GM19455 (cell line): ENCODE measurements around the gene FLRT1.

Experiments used
- ATAC-seq: cut with Tn5 transposase; IDR thresholded peaks from one replicate; pipeline ENCODE4 v1.9.1; 2021; ENCODE audit not compliant: unreplicated experiment

Gene FLRT1

DNA sequence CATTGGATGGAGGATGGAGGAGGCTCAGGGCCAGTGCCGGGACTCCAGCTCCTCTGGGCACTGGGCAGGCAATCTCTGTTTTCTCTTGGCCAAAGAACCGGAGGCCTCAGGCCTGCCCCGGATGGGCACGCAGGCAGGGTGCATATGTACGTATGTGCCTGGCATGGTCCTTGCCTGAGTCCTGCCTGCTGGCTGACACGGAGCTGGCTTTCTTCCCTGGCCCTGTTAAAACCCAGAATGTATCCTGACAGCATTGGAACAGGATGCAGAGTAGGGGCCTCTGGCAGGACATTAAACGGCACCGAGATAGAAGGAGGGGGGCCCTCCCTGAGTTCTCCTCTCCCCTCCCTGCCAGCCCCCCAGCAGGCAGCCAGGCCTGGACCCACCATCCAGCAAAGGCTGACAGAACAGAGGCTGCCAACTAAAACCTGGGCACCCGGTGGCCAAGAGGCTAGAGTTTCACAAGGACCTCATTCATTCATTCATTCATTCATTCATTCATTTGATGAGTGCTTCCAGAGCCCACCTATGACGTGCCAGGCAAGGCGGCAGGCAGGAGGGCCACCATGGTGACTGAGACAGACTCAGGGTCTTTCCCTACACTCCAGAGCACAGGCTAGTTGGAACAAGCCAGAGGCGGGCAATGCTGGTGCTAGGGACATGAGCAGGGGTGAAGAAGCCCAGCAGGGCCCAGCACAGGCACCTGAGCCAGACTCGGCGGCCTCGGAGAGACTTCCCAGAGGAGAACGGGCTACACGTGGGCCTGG lies 28.8 kb downstream of the FLRT1 start:
- ATAC-seq = no peak

DNA sequence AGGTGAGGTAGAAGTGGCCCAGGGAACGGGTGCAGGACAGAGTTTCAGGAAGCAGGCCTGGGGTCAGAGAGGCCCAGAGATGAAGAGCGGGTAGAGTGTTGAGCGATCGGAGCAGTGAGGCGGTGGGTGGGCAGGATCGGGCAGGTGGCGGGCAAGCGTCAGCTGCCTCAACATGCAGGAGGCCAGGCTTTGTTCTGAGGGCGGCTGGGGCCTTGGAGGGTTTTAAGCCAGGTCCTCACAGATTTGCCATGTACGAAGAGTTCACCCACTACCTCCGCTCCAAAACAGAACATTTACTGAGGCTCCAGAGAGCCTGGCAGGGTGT lies 29.4 kb downstream of the FLRT1 start:
- ATAC-seq = no peak

DNA sequence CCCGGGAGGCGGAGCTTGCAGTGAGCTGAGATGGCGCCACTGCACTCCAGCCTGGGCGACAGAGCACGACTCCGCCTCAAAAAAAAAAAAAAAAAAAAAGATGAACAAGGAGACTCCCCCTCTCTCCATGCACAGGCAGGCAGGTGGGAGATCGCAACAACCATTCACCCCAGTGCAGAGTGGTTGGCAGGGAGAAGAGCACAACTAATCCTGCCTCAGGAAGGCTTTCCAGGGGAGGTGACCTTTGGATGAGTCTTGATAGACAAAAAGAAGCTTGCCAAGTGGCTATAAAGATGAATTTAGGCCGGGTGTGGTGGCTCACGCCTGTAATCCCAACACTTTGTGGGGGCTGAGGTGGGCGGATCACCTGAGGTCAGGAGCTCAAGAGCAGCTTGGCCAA lies 30.0 kb downstream of the FLRT1 start:
- ATAC-seq = no peak

DNA sequence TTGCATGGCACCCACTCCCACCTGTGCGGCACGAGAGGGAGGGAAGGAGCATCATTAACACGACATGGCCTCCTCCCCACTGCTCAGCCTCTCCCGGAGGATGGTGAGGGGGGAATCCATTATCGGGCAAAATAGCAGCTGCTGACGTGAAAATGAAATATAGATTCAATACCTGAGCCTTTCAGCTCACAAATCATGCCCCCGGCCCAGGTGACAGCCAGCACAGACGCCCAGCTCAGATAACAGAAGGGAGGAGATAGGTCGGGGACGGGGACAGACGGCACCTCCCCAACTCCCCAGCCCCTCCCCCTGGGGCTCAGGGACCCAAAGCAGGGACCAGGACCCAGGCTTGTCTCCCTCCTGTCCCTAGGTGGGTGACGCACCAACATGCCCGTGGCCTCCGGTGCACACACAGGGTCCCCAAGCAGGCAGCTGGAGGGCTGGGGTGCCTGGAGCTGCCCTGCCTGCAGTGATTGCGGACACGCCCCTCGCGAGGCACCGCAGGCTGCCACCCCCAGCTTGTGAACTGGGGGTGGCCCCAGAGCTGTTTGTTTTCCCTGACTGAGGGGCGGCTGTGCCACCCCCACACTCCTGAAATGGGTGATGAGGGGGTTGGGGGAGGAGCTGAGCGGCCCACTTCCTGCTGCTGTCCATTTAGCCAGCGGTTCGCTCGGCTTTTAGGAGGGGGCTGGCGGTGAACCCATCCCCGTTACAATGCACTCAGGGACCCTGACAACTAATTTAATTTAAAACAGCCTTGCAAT lies 31.7 kb downstream of the FLRT1 start:
- no peak for ATAC-seq

DNA sequence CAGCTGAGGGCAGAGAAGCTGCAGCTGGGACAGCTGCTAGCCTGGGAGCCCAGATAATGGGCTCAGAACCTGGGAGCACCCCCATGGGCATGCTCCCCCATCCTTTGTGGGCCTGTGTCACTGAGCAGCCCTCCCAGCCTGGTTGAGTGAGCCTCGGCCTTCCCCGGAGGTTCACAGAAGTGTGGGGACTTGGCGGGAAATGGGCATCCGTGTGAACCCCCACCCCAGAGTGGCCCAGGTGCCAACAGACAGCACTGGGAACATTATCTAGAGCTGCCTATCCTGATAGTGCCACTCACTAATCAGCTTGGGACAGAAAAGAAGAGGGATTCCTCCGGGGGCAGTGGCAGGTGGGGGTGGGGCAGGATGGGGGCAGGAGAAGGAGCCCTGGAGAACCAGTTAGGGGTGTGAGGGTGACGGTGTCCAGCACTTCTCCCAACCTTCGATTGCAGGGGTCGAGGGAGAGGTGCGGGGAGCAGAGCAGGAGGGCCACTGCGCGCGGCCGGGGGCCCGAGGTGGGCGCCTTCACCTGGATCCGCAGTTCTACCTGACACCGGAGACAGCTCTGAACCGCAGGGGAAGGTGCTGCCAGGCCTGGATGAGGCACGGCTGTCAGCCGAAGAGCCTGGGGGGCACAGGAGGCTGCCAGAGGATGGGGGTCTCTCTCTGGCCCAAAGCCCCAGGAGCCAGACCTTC lies 33.1 kb downstream of the FLRT1 start:
- no peak for ATAC-seq

DNA sequence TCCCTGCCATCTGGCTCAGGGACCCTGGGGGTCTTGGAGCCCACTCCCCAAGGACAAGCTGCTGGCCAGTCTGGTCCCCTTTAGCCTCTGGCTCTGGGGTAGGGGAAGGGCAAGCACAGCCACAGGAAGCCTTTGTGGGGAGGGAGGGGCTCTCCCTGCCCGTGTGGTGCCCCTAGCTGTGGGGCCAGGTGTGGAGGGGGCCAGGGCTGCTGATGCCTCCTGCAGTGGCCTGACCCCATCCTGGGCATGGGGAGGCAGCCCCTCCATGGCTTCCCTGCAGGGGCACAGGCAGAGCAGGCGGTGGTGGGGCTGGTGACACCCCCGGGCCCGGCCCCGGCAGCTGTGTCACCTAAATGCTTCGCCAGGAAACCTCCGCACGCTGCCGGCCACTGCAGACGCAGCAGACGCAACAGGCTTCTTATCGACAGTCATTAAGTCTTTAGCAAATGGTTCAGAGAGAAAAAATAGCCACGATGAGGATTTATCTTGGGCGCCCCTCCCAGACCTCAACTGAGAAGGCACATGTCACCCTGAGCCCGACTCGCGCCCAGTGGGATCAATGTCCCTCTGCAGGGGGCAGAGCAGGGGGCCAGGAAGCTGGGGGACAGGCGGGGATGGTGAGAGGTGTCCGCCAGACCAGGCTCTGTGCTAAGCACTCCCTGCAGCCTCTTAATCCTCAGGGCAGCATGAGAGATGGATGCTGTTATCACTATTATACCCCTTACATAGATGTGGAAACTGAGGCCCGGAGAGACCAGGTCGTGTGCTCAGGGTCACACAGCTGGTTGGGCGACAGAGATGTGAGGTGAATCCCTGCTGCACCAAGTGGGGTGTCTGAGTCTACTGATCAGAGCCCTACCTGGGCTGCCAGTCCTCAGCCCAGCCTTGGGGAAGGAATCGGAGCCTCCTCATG lies 33.9 kb downstream of the FLRT1 start:
- ATAC-seq = no peak

DNA sequence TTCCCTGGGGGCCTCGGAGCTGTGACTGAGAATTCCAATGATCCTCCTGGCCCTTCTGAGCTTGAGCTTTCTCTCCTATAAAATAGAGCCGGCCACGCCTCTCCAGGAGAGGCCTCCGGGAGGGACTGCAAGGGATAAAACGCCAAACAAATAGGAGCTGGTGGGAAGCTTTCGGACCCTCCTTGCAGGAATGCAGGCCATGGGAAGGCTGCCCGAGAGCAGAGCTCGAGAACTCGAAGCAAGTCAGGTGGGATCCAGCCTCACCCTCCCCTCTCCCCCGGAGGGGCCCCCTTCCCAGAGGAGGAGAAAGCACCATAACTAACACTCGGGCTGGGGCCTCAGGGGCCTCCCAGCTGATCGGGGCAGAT lies 34.6 kb downstream of the FLRT1 start:
- ATAC-seq = no peak

DNA sequence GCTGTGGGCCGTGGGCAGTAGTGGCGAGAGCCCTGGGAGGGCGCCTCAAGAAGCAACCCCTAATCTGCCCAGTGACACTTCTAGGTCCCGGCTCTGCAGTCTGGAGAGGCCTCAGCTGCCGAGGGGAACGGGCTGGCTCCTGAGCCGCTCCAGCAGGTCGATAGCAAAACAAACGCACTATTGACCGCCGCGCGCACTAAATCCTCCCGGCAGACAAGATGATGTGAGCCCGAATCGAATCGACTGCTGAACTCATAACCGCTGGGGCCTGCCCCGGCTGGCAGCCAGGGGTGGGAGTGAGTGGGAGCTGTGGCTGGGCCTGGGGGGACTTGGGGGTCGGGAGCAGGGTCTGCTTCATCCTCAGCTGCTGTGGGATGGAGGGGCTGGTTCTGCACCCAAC lies 36.1 kb downstream of the FLRT1 start:
- ATAC-seq = no peak

DNA sequence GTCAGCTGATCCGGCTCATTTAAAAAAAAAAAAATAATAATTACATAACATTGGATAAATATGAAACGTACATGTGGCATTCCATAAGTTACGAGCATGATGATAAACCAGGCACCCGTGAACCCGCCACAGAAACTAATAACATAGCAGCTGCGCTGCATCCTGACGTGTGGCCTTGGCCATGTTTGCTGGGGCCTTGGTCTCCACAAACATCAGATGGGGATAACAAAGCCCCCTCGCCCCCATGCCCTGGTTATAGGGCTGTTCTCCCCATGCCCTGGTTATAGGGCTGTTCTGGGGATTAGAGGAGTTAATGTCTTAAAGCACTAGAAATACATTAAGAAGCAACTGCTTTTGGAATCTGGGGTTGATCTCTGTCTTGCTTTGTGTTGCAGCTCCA lies 36.7 kb downstream of the FLRT1 start:
- no peak for ATAC-seq

DNA sequence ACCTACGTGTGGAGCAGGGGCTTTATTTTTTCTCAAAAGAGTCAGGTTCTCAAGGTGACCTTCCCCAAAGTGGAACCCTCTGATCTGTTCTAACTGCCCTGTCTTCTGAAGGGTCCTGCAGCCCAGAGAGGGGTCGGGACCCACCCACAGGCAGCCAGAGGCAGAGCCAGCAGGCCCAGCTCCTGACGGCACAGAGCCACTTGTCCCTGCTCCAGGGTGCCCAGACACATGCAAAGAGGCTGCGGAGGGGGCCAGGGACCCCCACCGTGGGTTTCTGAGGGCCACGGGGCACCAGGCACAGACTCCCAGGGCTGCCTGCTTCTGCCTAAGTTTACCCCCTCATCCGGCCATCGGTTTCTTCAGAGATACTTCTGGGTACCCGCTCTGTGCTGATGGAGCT lies 37.1 kb downstream of the FLRT1 start:
- ATAC-seq = no peak

DNA sequence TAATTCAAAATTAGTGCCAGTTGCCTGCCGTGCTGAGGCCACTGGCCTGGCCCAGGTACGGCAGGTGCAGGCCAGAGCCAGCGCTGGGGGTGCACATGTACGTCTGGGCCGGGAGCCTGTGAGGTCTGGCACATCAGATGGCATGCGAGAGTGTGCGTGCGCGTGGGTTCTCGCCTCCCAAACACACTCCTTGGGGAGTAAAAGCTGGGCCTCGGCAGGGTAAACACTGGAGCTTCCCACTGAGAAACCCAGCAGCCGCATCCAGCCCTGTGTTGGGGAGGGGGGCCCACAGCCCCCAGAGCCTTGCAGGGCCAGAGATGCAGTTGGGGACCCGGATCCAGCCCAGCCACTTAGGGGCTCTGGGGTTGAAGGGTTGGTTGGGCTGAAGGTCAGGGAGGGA lies 37.8 kb downstream of the FLRT1 start:
- no peak for ATAC-seq

DNA sequence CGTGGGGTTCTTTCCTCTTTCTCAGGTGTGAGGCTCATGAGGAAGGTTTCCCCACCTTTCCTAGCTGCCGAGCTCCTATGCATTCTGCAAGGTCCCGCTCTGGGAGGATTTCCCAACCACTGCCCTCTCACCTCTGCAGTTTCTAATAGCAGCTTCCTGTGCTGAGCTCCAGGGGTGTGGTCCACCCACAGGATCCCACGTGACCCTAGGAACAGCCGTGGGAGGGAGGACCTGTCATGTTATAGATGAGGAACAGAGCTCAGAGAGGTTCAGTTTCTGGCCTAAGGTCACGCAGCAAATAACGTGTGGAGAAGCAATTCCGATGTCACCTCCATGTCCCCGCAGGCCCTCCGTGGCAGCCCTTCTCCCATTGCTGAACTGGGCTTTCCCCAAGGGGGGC lies 38.5 kb downstream of the FLRT1 start:
- no peak for ATAC-seq

DNA sequence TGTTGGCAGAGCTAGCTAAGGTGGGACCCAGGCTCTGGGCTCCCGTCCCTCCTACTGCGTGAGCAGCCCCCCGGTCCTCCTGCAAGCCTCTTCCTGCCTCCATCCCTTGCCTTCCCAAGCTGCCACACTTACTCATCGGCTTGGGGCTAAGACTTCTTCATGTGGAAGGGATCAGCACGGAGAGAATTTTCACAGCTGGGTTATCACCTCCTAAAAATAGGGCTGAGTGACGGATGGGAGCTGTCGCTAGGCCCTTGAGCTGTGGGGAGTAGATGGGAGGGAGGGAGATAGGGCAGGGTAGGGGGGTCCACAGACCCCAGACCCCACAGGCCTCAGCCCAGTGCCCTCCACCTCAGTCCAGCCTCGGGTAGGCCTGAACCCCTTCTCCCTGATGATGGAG lies 41.0 kb downstream of the FLRT1 start:
- no peak for ATAC-seq

DNA sequence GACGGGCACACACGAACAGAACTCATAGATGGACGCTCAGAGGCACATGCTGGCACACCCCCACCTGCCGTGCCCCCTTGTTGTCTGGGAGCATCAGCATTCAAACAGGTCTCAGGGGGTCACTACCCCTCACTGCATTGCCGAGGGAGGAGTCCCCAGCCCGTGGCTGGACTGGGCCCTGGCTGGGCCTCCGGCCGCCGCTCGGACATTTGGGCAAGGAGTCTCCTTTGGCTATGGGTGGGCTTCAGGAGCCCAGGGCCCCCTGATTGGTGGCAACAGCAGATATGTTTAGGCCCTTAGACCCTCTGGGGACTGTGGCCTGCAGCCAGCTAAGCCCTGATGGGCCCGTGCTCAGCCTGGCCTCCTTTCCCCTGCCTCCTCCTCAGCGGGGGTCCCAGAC lies 41.9 kb downstream of the FLRT1 start:
- ATAC-seq = no peak

DNA sequence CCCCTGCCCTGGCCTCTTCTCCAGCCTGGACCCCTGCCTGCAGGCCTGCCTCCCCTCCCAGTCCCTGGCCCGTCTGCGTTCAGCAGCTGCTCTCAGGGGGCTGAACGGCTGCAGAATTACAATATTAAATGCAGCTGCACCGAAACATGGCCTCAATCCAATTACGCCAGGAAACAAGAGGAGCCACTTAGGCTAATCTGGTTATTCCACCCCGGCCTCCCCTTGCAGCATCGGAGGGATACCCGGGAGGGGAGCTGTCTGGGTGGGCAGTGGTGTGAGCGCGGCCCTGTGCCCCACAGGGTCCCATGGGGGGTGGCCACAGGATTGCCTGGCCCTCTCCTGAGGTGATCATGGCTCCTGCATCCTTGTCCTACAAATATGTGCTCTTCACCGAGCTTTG lies 42.6 kb downstream of the FLRT1 start:
- ATAC-seq = no peak

DNA sequence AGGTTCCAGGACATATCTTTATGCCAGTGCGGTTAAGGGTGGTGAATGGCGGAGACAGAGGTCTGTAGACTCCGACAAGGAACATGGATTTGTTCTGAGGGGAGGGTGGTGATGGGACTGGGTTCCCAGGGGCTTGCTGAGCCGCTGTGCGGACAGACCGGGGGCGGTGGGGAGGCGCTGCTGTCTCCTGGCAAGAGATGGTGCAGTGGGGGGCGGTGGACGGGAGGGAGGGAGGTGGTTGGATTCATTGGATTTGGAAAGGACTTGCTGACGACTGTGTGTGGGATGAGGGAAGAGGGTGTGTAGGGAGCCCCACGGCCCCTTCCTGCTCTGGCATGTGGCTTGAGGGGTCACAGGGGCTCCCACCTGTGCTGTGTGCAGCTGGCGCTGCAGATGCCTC lies 43.2 kb downstream of the FLRT1 start:
- ATAC-seq = no peak

DNA sequence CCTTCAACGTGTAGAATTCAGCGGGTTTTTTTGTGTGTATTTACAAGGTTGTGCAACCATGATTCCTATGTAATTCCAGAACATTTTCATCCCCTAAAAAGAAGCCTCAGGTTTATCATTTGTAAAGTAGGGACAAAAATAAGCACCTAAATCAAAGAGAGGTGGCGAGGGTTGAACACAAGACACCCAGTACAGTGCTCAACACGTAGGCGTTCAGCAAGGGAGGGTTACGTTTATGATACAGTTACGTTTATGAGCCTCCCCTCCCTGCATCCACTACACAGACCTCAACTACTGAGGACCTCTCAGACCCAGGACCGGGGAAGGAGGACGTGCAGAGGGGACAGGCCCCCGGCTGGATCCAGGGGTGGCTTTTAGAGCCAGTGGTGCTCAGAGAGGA lies 44.7 kb downstream of the FLRT1 start:
- ATAC-seq = no peak

DNA sequence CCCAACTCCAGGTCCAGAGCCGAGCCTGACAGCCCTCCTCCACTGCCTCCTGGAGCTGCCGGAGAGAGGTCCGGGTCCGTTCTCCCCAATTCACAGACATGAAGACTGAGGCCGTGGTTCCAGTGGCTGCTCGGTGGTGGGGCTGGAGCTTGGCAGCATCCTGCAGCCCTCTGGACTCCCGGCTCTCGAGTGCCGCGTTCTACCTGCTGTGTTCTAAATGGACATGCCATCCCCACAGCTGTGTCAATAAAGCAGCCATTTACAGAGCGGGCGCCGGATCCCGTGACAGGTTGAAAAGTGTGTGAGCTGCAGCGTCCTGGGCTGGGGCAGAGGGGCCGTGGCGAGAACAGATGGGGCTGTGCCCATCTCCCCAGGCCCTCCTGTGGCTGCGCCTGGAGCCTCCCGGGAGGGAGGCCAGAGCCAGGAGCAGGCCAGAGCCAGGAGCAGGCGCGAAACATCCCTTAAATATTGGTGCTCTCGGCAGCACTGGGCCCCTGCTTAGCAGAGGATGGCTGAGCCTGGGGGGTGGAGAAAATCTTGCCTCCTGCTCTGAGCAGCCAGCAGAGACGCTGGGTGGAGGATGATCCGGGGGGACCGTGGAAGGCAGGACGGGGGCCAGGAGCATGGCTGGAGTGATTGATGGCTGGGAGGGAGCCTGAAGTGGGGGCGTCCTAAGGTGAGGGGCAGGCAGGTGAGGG lies 46.2 kb downstream of the FLRT1 start:
- no peak for ATAC-seq

DNA sequence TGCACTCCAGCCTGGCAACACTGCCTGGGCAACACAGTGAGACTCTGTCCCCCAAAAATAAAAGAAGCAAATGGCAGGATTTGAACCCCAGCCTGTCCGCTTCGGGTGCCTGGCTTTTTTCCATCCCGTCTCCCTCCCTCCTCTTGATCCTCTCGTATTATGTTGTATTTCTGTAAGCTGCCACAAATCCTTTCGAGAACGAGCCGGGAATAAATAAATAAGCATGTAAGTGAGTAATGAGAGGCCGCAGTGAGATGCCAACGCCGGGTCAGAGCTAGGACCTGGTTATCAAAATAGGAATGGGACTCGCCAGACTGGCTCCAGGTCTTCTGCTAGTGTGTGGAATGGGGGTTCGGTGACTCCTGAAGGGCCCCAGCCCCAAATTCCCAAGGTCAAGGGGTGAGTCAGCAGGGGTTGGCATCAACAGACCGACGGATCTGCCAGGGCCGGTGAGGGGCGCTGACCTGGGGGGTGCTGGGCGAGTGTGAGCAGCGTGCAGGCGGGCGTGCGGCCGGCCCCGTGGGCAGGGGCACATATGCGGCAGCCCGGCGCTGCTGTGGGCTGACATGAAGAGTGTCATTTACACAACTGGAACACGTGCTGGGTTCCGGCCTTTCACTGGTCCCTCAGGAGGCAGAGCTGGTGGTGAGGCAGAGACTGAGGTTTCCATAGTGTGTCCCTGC lies 47.8 kb downstream of the FLRT1 start:
- ATAC-seq = no peak
